ENCODE measurements around the gene SORL1-AS1.

GRCh38 chr11:121422675-121423074 is 30.1 kb downstream of the SORL1-AS1 start:
- TF ChIP-seq CTCF (IDR thresholded peaks at IDR 0.05; ENCODE audit: insufficient read depth, low read length) (no peak), SPI1 (IDR thresholded peaks at IDR 0.05; ENCODE audit: borderline replicate concordance, low read depth) (no peak), REST (IDR thresholded peaks at IDR 0.05; ENCODE audit: insufficient replicate concordance, low read depth) (no peak), POLR2AphosphoS5 (IDR thresholded peaks at IDR 0.05; ENCODE audit: low read depth) (no peak)
